HG02678 (cell line): ENCODE data around the gene STEAP1B.
"Not testable (repeated sequence)": the region's sequence is repeated elsewhere in the genome, so short reads cannot be mapped to it uniquely, and the experiment has no call there.

ENCODE experiments used
- ATAC-seq: cut with Tn5 transposase; IDR thresholded peaks from one replicate; pipeline ENCODE4 v1.9.1; 2021; ENCODE audit warnings: mild to moderate bottlenecking, moderate library complexity; ENCODE audit not compliant: unreplicated experiment

The STEAP1B gene

DNA sequence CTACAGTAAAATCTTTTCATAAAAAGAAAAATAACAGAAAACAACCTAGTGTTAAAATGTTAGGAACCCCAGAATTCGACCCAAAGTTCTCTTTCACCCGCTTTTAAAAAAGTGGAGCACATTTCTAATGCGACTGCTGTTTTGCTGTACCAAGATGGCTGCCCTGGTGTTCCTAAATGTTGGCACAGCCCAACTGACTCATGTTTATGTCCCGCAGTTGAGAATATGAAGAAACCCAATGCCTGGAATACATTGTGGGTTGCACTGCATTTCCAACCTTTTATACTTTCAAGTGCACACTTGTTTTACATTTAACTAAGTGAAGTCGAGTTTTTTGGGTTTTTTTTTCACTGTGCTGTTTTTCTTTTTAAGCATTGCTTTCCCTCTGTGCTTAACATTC lies 944 bp downstream of the STEAP1B start:
- no peak for ATAC-seq

DNA sequence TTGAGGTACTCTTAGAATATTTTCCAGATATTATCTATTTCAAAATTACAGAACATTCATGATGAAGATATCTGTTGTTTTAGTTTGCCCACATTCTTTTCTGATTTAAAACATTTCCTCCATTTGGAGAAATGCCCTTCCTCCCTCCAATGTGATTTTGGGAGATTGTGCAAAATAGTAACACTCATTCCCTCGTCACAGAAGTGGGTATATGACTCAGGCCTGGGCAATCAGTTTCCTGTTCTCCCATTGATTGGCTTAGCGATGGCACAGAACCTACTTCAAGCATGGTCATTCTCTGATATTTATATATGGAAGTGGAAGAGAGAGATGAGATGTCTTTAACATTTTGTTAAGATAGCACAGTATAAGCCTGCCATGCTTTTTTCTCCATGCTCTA lies 3.1 kb downstream of the STEAP1B start:
- not testable (repeated sequence) for ATAC-seq

DNA sequence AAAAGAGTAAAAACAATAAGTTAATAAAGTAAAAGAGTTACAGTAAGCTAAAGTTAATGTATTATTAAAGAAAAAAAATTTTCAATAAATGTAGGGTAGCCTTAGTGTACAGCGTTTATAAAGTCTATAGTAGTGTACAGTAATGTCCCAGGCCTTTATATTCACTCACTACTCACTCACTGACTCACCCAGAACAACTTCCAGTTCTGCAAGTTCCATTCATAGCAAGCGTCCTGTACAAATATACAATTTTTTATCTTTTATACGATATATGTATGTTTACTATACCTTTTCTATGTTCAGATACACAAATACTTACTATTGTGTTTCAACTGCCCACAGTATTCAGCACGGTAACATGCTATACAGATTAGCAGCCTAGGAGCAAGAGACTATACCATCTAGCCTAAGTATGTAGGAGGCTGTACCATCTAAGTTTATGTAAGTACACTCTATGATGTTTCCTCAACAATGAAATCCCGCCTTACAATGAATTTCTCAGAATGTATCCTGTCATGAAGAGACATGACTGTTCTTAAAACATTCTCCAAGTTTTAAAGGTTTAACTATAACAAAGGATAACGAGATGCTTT lies 3.6 kb downstream of the STEAP1B start:
- ATAC-seq, result not testable (repeated sequence)

DNA sequence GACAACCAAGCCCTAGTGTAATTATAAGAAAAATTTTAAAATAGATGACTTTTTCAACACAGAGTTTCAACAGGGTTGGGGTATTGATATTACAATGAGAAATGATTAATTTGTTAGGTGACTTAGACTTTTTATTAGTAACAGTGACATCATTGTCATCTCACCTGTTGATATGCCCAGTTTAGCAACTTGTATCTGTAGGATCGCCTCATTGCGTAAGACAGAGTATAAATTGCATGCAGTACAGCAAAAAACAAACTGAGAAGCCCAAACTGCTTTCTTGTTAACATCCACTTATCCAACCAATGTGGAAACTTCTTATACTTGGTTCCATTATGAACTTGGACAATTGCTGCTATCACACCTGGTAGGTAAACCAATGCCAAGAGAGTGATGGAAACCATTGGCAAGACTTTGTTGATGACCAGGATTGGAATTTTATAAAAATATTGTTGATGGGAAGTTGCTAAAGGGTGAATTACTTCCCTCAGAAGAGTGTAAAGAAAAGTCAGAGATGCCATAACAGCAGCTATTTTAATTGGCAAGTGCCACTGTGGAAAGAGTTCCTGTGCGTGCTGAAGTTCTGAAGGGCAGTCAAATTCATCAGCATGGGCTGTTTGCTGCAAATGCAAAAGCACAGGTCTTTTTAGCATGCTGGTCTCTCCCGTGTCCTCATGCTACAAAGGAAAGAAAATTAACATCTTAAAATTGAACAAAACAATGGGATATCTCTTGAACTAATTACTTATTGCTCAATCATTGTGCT lies 6.6 kb downstream of the STEAP1B start:
- not testable (repeated sequence) for ATAC-seq

DNA sequence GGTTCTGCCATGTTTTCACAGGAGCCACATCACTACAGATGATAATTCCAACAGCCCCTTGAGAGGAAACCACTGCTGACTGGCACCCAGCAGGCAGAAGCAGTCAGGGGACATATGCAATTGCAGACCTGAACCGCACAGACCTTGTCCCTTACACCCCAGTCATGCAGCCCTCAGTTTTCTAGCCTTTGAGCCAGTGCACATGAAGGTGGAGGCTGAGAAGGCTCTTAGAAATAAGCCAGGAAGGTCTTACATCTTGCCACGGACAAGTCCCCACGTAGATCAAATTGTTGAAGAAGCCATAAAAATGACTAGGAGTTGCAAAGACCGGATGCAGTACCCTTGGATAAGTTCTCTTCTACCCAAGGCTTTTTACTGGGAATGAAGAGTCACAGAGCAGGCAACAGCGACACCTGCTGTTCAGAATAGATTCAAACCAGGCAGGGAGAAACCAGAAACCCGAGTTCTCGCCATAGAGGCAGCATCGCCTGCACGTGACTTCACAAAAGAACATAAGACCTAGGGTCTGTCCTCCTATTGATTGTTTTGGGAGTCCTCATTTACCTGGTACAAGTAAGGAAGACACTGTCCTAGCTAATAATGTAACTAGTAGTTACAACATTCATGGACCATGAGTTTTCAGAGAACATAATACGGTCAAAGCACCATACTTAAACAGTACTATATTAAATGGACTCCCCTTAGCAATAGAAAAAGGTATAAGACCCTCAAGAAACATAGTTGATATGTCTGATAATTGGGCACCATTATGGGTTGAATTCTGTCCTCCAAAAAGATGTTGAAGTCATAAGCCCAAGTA lies 11.1 kb downstream of the STEAP1B start:
- peak; percentile 62 for ATAC-seq

DNA sequence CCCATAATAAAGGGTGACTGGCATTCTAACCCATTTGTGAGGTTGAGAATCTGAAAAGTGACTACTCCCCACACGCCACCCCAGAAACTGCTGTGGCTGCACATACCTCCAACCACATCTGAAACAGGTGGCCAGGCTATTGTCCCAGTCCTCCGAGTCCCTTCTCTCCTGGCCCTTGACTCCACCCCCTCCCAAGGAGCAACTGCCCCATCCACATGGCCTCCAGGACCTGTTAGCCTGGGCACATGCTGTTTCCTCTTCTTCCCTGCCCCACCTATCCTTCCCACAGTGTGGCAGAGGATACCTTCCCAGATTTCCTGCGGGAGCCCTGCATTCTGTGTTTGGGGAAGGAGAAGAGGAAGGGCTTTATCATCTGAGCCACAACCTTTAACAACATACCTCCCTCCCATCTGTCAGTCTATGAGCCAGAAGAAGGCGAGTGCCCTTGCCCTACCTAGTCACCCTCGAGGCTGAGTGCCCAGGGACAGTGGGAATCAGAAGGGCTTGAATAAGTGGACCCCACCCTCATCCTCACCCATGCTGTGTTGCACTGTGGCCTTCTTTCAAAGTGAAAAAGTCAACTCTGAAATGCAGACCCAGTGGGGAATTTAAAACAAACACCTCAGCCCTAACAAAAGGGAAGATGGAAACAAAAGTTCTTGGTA lies 11.9 kb downstream of the STEAP1B start:
- no peak for ATAC-seq

DNA sequence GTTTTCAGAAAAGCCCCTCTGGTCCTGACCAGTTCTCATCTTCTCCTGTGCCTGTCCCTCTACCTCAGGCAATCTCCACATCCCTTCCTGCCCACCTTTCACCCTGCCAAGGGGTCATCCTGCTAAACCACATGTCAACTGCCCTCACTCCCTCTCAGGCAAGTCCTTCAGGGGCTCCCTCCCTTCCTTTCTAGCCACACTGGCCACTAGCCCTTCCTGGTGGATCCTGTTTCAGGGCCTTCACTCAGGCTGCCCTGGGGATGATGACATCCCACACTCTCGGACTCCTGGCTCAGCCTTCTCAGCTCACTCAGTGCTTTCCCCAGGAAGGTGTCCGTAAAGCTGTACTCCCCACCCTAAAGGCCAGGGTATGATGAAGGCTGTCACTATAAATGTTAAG lies 13.4 kb downstream of the STEAP1B start:
- ATAC-seq, result no peak

DNA sequence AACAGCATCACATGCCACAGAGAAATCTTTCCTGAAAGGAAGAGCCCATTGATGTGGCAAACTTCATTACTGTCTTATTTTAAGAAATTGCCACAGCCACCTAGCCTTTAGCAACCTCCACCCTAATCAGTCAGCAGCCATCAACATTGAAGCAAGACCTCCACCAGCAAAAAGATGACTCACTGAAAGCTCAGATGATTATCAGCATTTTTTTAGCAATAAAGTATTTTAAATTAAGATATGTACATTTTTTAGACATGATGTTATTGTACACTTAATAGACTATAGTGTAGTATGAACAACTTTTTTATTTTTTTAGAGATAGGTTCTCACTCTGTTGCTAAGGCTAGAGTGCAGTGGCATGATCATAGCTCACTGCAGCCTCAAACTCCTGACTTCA lies 14.8 kb downstream of the STEAP1B start:
- ATAC-seq, result no peak

DNA sequence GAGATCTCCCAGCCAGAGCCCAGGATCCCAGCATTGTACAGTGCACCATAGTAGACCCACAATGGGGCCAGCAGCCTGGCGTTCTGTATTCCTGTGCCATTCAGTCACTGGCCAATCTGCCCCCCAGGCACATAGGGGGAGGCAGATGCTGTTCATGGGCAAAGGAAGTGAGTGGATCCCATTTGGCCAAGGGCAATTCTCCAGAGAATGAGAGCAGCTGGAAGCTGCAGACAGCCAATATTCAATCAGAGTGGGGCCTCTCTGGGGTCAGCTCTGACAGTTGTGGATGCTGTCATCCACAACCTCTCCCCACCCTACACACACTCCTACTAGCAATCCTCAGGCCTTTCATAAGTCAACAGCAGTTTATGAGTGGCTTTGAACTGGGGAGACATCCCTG lies 17.5 kb downstream of the STEAP1B start:
- ATAC-seq, result no peak

DNA sequence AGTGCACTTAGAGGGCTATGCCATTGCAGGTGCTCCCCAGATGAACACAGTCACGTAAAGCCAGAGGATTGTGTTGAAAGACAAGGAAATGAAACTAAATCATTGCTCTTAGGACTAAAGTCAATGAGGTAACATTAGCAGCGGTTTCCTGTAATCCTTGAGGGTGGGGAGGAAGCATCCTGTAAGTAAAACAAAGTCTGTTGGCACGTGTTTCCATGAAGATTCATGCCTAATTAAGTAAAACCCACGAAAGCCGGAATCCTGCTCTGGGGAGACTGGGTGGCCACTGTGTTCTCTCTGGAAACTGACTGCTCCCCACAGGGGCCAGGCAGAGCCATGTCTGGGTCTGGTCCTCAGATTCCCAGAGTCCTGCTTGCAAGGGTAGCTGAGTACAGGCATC lies 18.3 kb downstream of the STEAP1B start:
- peak; percentile 69 for ATAC-seq

DNA sequence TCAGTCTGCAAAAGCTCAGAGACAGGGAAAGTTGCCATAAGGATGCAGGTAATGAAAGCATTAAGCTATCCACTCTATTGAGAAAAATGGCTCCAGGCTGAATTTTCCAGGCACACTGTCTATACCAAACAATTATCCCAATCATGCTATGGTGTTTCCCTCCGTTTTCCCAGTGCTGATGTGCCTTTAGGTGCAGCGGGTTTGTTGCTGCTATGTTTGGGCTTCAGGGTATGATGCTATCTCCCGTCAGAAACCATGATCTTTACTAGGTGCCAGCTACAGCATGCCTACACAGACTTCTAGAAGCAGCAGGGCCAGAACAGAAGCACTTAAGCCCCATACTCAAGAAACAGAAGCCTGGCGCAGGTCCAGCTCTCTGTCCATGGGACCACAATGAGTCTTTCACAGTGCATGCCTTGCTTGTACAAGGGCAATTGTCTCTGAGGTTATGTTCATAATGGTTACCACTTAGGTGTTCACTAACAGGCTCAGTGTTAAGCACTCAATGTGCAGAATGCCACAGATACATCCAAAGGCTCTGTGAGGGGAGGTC lies 19.4 kb downstream of the STEAP1B start:
- ATAC-seq, result no peak

DNA sequence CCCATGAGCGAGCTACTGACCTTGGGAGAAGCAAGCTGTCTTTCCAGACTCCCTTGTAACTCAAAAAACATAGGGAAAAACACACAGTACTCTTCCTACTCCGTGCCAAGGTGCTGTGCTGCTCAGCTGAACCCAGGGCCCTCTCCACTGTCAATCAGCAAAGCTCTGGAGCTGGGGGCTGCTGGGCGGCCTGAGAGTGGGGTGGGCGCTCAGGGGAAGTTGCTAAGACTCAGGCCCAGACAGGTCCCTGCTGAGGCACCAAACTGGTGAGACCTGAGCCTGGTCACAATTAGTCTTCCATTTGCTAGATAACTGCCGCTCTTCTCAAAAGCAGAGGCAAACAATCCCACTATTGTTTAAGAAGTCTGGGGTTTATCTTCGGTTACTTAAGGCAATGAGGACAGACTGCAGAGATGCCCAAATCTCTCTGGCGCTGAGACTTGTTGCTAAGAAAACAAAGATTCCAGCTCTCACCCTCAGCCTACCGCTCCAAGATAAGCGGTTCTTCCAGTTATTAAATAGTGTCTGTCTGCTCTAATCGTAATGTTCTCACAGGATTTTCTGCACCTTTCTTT lies 22.0 kb downstream of the STEAP1B start:
- no peak for ATAC-seq

DNA sequence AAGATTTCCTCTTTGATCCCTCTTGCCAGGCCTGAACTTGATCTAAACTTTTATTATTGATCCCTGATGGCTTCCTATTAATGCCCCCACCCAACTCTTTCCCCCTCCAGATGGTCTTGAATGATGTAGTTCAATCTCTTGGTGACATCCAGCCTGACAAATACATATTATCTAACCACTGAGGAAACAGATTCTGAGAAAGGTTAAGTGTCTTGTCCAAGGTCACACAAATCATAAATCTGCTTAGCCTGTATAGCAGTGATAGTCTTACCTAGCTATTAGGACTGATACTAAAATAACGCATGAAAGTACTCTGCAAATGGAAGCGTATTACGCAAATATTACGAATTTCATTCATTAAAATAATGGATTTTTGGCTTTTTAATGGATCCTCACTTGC lies 22.7 kb downstream of the STEAP1B start:
- no peak for ATAC-seq

DNA sequence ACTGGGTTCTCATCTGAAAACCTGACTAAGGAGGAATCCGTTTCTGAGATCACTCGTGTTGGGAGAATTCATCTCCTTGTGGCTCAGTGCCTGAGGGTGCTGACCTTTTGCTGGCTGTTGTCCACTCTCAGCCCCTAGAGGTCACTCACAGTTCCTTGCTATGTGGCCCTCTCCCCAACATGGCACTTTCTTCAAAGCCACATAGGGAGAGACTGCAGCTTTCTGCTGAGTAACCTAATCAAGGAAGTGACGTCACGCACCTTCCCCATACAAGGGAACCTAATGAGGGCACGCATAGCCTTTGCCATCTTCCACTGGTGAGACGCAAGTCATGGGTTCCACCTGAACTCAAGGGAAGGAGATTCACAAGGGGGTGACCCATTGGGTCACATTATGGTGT lies 23.2 kb downstream of the STEAP1B start:
- ATAC-seq, result no peak

DNA sequence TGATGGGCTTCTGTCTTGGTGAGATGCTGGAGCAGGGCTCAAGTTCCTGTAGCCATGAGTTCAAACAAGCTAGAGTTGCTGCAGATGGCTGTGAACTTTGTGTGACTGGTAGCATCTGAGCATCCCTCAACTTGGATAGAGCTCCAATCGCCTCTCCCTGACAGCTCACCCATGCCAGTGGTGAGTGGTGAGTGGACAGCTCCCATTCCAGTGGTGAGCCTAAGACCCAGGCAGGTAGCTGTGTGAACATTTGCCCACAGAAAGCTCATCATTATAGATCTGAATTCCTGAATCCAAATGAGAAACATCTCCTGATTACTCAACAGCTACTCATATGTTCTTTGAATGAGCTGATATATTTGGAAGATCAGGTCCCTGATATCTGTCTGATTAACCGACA lies 25.3 kb downstream of the STEAP1B start:
- ATAC-seq, result no peak

DNA sequence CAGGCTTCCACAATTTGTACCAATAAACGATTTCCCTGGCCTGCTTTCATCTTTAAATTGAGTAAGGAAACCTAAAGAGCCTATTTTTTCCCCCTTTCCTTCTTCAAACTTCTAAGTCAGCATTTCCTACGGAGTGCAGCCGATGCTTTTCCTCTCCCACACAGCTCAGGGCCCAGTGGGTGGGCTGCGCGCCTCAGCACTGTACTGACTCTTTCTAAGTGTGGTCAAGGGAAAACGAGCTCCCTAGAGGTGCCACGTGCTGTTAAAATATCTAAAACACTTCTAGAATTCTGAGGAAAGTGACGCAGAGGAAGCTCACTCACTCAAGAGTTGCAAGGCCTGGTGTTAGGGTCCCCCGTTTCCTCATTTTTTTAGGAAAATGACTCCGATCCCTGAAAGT lies 29.0 kb downstream of the STEAP1B start:
- no peak for ATAC-seq

DNA sequence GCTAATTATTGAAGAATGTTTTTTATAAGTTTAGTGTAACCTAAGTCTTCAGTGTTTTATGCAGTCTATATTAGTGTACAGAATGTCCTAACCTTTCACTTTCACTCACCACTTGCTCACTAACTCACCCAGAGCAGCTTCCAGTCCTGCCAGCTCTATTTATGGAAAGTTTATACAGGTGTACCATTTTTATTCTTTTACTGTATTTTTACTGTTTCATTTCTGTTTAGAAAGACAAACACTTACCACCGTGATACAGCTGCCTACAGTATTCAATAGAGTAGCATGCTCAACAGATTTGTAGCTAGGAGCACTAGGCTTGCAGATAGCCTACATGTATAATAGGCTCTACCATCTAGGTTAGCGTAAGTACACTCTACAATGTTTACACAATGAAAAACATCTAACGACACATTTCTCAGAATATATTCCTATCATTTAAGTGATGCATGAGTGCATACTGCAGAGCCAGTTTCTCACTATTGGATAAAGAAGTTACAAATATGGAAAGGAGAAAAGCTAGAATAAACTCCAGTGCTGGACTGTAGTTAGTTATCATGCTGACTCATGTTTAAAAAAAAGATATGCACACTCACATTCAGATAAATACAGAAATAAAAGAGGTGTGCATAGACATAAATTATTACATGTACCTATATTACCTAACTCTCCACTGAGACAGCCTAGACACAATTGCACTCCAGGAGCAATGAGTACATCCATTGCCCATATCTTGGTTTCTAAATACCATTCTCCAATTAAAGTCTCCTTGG lies 30.4 kb downstream of the STEAP1B start:
- ATAC-seq, result no peak

DNA sequence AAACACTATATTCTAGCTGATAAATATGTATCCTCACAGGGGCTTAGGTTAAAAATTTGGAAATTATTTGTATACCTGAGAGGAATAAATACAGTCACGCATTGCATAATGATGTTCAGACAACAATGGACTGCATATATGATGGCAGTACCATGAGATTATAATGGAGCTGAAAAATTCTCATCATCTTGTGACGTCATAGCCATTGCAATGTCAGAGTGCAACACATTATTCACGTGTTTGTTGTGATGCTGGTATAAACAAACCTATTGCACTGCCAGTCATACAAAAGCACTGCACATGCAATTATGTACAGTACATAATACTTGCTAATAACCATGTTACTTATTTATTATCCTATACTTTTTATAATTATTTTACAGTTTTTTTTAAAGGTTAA lies 31.4 kb downstream of the STEAP1B start:
- no peak for ATAC-seq

DNA sequence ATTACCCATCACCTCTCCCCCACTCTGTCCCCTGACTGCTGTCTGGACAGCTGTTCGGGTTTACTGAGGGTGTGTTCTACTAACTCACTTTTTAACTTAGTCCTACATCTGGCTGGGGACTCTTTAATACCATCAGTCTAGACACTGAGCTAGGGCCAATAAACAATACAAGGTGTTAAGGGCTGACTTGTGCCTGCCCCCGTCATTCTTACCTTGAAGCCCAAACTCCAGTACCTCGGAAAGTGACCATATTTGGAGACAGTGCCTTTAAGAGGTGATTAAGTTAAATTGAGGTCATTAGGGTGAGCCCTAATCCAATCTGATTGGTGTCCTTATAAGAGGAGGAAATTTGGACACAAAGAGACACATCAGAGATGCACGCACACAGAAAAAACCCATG lies 35.7 kb downstream of the STEAP1B start:
- no peak for ATAC-seq

DNA sequence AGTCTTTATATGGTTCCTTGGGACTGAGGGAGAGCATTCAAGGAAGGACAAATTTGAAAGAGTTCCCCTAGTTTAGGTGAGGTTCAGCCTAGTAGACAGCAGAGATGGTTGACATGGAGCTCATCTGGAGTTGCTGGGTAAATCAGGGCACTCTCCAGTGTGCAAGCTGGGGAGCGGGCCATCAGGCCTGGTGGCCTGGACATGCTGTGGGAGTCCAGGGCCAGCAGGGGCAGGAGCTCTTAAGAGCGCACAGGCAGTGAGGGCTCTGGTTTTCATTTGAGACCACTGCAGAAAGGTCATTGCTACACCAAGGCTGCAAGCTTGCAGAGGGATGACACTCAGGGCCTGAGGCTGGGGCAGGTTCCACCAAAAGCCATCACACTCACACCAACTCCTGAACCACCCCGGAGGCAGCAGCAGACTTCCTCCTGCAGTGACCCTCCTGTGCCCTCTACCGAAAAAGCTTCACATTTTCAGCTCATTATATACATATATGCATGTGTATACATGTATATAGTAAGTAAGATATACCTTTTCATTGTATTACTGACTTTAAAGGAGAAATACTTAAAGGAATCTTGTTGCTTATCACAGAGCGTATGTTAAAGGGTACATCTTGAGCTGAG lies 39.5 kb downstream of the STEAP1B start:
- no peak for ATAC-seq
